OCI-M1 (cell line): ENCODE measurements around the gene C2orf42.
A peak's percentile ranks its signal among the peaks of the same experiment; 100 is the strongest.
"Not testable (repeated sequence)": the region's sequence is repeated elsewhere in the genome, so short reads cannot be mapped to it uniquely, and the experiment has no call there.

Experiments used
- DNase-seq: peaks from one replicate; lab custom pipeline; 2025; lab: John Stamatoyannopoulos, UW

Gene C2orf42

DNA sequence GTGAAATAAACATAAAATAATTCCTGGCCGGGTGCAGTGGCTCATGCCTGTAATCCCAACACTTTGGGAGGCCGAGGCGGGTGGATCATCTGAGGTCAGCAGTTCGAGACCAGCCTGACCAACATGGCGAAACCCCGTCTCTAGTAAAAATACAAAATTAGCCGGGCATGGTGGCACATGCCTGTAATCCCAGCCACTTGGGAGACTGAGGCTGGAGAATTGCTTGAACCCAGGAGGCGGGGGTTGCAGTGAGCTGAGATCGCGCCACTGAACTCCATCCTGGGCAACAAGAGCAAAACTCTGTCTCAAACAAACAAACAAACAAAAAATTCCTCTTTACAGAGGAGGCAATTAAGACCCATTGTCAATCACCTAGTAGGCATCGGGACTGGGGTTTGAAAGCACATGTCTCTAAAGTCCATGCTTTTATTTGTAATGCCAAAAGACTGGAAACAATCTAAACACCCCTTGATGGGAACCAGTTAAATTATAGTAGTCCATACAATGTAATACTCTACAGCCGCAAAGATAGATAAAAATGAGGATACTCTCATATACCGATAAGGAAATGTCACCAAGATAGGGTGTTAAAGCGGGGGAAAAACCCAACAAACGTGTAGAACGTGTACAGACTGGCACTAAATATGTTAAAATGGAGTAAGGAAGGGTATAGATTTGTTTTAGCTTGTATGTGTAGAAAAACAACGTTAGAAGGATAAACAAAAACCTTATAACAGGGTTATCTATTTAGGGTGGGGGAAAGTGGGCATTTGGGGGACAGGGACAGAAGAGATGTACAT lies 59.3 kb downstream of the C2orf42 start:
- DNase-seq, result not testable (repeated sequence)

DNA sequence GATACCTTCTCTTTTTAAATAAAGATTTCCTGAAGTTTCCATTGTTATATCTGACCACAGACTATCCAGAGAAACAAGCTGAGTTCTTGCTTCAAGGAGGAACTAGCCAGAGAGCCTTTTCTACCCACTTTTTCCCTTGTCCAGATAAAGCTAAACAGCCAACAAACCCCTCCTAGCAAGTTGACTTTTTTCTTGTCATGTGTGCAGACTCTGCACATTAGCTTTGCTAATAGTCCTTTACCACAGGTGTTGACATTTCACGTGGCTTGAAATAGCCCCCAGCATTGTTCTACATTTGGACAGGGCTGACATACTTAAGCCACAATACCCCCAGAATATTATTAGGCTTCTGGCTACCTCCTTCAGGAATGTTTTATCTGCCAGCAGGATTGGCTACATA lies 62.8 kb downstream of the C2orf42 start:
- peak; percentile 73 for DNase-seq

DNA sequence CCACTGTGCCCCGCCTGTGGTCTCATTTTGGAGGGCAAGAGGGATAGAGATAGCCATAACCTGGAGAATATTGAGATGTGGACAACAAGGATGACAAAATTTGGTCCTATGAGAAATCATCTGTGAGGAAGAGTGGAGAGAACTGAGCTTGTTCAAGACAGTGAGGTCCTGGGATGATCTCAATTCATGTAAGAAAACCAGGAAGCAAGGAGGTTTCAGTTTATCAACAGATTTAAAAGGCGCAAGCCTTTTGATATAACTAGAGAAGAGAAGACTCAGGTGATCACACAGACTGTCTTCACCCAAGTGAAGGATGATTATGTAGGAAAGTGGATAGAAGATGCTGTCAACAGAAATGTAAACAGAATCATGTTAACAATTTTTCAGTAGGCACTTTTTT lies 64.4 kb downstream of the C2orf42 start:
- no peak for DNase-seq

DNA sequence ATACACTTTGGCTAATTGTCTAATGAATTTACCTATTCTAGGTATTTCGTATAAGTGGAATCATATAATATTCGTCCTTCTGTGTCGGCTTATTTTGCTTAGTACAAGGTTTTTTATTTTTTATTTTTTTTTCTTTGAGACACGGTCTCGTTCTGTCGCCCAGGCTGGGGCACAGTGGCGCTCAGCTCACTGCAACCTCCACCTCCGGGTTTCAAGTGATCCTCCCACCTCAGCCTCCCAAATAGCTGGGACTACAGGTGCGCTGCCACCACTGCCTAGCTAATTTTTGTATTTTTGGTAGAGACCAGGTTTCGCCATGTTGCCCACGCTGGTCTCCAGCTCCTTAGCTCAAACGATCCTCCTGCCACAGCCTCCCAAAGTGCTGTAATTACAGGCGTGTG lies 65.3 kb downstream of the C2orf42 start:
- no peak for DNase-seq

DNA sequence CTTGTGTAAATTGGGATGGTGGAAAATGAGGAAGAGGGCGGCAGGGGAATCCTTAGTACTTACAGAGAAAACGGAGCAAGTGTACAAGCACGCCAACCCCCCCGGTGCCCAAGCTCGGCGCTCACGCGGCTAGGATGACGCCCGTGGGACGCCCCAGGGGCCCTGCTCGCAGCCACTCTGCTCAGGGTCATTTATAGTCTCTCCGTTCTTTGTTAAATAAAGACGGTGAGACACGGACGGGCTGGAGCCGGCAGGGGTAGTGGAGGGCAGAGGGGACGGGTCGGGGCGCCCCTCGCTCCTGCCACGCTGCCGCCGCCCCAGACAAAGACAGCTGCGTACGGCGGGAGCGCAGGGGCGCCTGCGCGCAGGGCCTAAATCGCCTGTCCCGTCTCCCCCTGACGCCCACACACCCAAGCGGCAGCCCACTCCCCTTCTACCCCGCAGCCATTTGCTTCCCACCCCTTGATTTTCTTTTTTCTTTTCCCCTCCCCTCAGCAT lies 65.8 kb downstream of the C2orf42 start:
- DNase-seq, result no peak

DNA sequence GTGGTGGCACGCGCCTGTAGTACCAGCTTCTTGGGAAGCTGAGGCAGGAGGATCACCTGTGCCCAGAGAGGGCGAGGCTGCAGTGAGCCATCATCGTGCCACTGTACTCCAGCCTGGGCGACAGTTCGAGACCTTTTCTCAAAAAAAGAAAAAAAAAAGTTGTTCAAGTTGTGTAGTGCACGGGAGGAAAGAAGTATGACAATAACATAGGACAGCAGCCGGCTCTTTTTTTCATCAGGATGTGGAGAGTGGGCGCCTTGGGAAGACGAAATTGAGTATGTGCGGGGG lies 67.0 kb downstream of the C2orf42 start:
- DNase-seq, result no peak

DNA sequence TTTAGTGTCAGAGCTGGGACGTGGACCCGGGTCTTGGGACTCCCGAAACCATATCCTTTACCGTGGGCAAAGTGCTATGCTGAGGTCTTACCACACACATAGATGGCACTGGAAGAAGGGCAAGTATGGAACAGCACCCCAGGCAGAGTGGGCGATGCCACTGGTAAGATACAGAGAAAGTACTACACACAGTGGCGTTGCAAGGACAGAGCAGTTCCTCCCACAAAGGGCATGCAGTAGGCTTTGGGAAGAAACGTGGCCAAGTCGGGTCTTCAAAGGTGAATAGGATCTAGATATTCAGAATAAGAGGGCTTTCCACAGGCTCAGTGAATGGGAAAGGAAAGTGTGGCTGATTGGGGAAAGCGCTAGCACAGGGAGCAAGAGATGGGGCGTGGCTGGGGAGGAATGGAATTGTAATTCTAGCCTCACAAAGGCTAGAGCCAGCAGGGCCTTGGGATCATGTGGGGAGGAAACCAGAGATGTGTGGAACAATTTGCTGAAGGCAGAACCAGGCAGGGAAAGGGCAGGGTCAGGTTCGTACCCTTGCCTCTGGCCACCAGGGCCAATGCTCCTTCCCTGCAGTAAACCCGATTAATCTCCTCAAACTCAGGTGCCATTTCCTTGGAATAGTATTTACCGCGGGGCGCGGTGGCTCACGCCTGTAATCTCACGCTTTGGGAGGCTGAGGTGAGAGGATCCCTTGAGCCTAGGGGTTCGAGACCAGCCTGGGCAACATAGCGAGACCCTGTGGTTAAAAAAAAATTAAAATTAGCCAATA lies 67.6 kb downstream of the C2orf42 start:
- no peak for DNase-seq

DNA sequence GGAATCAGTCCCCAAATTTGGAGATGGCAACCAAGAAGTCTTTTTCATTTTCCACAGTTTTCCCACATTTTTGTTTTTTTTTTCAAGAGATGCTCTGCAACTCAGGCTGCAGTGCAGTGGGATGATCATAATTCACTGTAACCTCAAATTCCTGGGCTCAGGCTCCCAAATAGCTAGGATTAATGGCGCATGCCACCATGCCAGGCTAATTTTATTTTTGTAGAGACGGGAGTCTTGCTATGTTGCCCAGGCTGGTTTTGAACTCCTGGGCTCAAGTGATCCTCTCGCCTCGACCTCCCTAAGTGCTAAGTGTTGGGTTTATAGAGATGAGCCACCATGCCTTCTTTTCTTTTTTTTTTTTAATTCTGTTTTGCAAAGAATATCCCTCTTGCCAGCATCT lies 68.3 kb downstream of the C2orf42 start:
- no peak for DNase-seq

DNA sequence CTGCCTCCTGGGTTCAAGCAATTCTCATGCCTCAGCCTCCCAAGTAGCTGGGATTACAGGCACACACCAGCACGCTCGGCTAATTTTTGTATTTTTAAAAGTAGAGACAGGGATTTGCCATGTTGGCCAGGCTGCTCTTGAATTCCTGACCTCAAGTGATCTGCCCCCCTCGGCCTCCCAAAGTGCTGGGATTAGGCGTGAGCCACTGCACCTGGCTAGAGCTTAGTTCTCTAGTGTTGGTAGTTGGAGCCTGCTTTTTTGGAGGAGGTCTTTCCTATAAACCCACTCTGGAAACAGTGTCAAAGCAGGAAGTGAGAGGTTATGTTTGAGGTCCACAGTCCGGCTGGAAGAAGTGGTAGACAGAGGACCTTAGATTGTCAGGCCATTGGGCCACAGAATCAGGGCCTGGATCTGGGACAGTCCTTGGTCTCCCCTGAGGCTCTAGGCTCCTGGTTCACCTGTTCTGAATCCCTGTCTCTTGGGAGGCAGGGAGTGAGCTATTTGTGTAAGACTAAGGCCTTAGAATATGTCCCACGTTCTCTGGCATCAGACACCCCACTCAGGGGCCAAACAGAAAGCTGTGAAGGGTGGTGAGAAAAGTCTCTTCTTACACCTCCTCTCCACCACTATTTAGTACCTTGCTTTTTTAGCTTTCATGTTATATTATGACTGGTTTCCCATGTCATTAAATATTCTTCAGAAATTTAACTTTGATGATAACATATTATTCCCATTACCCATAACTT lies 69.0 kb downstream of the C2orf42 start:
- no peak for DNase-seq

DNA sequence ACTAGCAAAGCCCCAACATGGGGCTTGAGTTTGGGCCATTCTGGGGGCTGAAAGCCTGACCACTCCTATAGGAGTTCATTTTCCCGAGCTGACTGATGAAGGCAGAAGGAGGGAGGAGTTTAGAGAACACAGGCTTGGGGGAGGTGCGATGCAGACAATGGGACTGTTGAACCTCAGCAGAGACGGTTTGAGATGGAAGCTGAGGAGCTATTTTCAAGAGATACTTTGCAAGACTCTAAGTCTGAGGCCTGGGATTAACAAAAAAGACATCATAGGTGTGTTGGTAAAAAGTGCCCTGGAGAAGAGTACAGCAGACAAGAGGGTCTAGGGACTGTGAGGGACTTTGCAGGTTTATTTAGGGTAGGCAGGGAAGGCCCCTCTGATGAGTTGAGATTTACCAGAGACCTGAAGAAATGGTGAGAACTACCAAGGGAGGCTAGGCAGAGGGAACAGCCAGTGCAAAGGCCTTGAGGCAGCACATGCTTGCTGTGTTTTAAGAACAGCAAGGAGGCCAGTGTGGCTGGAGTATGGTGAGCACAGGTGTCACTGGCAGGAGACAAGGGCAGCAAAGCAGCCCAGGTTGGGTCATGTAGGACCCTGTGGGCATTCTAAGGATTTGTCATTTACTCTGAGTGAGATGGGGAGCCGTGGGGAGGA lies 71.9 kb downstream of the C2orf42 start:
- DNase-seq, result peak; percentile 64

DNA sequence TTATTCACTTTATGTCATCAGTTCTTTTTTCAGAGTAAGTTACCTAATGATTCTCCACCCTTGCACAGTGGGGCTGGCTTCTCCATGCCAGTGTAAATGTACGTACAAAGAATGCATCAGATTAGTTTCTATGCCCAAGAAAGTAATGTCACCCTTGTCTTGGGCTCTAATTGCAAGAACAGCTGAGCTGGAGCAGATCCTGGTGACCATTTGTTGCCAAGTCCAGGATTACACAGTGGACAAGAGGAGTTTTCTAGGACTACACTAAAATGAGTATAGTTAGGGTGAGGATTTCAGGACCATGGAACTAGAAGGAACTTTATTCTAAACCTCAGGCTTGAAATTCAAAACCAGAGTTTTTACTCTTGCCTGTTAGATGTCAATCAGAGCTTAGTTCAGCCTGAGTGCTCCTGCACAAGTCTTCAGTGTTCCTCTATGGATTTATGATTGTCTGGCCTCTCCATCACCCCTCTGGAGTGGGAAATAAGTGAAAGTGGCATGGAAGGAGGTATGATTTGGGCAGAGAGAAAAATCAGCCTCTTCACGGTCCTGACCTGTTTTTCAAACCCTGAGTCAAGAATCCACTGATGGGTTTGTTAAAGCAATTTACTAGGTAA lies 73.8 kb downstream of the C2orf42 start:
- DNase-seq, result no peak

DNA sequence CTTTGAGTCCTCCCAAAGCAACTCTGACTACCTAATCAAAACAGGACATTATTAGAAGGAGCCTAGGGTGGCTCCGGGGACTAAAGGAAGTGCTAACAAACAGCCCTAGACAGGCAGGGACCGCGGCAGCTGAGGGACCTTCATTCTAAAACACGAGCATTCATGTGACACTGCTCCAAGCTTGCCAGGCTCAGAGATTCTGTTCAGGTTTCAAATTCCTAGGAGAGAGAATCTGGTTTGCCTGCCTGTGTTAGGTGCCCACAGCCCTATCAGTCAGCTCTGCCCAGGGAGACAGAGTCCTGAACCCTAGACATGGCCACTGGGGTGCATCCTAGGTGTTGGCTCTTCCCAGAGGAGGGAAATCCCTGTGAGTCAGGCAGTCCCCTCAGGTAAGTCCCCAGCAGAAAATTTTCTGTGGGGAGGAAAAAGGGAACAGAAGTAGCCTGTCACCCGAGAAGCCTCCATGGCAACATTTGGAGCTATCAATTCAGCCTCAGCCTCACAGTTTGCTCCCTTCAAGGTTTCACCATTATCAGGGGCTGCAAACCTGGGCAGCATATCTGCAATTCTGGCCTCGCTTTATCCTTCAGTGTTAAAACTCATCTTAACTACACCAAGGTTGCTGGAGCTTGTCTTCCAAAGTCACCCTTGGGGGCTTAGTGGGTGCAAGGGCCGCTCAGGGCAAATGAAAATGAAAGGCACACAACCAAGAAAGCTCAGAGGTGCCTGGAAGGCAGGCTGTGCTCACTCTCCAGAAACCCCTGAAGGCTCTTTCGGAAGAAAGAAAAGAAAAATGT lies 75.0 kb downstream of the C2orf42 start:
- no peak for DNase-seq

DNA sequence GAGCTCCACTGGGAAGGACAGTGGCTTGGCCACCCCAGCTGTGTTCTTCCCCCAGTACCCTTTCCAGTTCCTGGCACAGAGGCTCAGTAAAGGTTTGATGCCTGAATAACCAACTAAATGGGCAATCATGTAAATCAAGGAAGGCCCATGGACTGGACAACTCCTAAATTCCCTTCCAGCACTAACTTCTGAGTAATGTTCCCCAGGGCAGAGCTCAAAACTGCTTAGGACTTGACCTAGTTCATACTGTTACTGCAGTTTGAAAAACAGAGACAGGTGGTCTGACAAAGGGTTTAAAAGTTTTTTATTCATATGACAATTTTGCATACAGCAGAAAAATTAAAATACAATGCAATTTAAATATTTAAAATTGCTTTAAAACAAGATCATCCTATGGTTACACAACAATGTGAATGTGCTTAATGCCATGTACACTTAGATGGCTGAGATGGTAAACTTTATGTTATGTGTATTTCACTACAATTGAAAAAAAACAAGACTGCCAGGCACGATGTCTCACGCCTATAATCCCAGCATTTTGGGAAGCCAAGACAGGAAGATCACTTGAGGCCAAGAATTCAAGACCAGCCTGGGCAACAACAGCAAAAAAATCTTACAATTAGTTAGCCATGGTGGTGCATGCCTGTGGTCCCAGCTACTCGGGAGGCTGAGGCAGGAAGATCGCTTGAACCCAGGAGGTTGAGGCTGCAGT lies 77.3 kb downstream of the C2orf42 start:
- no peak for DNase-seq

DNA sequence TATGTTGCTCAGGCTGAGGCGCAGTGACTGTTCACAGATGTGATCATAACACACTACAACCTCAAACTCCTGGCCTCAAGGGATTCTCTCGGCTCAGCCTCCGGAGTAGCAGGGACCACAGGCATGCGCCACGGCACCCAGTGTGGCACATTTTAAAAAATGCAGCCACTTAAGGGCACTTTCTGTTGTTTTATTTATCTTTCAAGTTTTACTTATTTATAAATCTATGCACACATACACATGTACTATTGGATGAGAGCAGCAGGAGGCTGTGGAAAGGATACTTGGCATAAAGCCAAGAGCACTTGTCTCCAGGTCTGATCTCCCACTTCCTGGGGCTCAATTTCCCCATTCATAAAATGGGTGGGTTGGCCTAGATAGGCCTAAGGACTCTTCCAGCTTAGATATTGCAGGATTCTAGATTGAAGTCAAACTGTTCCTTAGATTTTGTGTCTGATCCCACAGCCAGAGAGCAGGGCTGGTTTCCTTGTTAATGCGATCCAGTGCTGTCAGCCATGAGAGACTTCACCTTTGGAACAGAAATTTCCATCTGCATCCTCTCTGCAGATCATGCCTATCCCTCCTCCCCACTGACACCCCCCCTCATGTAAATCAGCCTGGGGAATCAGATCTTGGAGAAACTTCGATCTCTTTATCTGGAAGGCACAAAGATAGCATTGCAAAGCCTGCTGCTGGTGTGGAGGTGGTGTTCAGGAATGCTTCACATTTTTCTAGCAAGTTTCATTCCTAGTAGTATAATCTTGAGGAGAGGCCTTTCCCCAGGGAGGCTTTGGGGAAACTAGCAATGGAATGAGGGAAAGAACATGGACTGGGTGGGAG lies 78.8 kb downstream of the C2orf42 start:
- no peak for DNase-seq

DNA sequence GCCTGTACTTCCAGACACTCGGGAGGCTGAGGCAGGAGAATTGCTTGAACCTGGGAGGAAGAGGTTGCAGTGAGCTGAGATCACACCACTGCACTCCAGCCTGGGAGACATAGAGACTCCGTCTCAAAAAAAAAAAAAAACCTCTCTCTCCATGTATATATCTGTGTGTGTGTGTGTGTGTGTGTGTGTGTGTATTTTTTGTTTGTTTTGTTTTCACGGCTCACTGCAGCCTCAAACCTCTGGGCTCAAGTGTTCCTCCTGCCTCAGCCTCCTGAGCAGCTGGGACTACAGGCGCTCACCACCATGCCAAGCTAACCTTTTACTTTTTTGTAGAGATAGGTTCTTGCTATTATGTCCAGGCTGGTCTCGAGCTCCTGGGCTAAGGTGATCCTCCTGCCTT lies 80.4 kb downstream of the C2orf42 start:
- DNase-seq, result not testable (repeated sequence)

DNA sequence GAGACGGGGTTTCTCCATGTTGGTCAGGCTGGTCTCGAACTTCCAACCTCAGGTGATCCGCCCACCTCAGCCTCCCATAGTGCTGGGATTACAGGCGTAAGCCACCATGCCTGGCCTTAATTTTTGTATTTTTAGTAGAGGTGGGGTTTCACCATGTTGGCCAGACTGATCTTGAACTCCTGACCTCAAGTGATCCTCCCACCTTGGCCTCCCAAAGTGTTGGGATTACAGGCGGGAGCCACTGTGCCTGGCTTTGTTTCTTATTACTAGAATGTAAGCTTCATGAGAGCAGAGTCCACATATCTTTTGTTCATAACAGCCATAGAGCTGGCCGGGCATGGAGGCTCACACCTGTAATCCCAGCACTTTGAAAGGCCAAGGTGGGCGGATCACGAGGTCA lies 84.7 kb downstream of the C2orf42 start:
- DNase-seq, result not testable (repeated sequence)

DNA sequence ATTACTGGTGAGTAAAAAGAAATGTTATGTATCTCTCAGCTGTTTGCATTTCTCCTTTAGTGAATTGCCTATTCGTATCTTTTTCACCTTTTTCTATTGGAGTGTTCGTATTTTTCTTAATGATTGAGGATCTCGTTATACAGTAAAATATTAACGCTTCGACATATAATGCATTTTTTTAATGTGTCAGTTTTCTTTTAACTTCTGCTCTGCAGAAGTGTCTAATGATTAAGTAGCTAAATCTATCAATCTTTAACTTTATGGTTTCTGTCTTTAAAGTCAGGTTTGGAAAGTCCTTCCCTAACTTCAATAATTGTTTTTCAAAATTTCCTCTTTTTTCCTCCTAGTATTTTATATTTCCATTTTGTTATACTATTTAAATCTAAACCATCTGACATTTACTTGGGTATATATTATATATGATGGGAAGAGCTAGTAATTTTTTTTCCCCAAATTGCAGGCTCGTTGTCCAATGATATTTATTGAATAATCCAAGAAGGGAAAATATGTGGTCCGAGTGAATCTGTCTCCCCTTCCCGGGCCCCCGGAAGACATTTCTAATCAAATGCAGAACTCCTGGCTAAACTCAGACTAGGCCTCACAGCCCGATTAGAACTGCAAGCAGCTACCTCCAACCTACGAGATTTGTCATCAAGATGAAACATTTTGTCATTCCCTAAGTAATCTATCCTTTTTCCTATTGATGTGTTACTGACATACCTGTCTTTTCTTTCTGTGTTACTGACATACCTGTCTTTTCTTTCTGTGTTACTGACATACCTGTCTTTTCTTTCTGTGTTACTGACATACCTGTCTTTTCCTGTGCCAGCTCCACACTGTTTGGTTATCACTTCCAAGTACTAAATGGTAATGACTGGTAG lies 86.3 kb downstream of the C2orf42 start:
- DNase-seq, result peak; percentile 83

DNA sequence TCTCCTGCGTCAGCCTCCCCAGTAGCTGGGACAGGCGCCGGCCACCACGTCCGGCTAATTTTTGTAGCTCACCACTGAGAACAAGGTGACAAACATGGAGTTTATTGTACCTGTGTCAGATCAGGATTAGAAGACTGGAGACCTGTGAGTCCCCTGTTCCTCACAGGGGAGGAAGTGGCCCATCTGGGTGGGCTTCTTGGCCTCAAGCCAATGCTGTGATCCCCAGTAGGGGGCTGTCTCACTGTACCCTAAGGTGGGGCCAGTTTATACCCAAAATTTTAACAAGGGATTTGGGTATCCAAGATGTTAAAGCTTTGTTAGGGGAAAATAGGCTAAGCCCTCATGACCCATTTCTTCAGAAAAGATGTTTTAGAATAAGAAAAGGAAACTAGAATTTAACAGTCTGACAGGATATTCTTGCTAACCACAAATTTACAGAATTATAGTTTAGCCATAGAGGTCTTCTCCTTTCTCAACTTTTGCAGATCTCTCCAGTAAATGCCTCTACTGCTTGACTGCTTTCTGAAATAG lies 87.2 kb downstream of the C2orf42 start:
- no peak for DNase-seq
